NCI-H510A (cell line): ENCODE results near the gene TBL1XR1.

Source experiments
- DNase-seq: peaks from one replicate; lab custom pipeline; 2025; lab: John Stamatoyannopoulos, UW

The TBL1XR1 gene

GRCh38 chr3:177061369-177061768, 135.9 kb downstream of the TBL1XR1 start:
- DNase-seq, result no peak

- no peak for DNase-seq
These were observed 136.8 kb downstream of the TBL1XR1 start for GRCh38 chr3:177060492-177060891.

DNA sequence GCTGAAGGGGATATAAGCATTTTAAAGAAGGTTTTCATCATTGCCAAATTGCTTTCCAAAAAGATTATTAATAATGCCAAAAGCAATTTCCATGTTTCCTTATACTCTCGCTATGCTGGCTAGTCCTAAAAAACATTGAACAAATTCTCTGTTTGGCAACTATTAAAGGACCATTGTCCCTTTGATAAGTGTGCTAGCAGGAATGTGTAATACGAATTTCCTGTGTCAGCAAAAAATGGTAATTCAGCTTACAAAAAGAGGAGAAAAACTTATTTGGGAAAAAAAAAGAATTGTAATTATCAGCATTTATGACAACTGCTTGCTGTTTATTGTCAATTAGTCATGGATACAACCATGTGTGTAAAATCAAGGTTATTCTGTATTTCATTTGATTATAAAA, 138.6 kb downstream of the TBL1XR1 start:
- DNase-seq, result no peak

DNA sequence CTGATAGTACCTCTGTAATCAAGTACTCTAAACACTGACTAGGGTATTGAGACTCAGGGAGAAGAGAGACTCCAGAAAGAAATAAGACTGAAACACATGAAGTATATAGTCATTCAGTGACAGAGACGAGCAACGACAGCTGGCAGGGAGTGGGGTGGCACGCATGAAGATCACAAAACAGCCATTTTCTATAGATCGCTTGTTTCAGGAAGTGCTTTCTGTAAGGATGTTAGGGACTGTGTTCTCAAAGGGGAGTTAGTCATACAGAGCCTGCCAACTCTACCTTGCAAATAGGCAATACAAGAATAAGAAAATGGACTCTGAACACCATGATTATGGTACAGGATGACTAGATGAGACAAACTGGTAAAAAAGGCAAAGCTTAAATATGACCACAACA, 139.5 kb downstream of the TBL1XR1 start:
- DNase-seq, result no peak

- DNase-seq, result no peak
These were observed 140.4 kb downstream of the TBL1XR1 start for GRCh38 chr3:177056927-177057326.

GRCh38 chr3:177055605-177056571, 141.4 kb downstream of the TBL1XR1 start:
- DNase-seq, result no peak

GRCh38 chr3:177053107-177053506, 144.2 kb downstream of the TBL1XR1 start:
- no peak for DNase-seq

DNA sequence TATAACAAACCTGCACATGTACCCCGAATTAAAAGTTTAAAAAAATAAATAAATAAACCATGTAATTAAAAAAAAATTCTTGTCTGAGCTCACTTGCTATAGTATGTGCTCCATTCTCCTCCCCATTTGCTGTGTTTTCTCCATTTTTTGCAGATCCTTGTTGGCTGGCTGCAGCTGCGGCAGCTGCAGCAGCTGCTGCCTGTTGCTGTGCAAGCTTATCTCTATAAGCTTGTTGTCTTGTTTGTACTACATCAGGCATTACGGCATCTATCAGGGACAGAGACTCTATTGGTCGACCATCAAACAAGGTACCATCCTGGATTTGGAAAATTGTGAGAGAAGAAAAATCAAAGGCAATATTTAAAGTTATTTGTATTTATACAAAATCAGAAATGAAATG, 145.9 kb downstream of the TBL1XR1 start:
- peak; percentile 41 for DNase-seq

GRCh38 chr3:177050501-177051237, 146.6 kb downstream of the TBL1XR1 start:
- peak; percentile 17 for DNase-seq

GRCh38 chr3:177045767-177046166, 151.5 kb downstream of the TBL1XR1 start:
- no peak for DNase-seq

GRCh38 chr3:177045222-177045621, 152.1 kb downstream of the TBL1XR1 start:
- DNase-seq, result no peak

GRCh38 chr3:177041730-177042551, 155.3 kb downstream of the TBL1XR1 start:
- DNase-seq, result no peak

GRCh38 chr3:177041021-177041729, 156.1 kb downstream of the TBL1XR1 start:
- peak; percentile 14 for DNase-seq

- DNase-seq, result no peak
These were observed 157.6 kb downstream of the TBL1XR1 start for GRCh38 chr3:177039490-177040274.

DNA sequence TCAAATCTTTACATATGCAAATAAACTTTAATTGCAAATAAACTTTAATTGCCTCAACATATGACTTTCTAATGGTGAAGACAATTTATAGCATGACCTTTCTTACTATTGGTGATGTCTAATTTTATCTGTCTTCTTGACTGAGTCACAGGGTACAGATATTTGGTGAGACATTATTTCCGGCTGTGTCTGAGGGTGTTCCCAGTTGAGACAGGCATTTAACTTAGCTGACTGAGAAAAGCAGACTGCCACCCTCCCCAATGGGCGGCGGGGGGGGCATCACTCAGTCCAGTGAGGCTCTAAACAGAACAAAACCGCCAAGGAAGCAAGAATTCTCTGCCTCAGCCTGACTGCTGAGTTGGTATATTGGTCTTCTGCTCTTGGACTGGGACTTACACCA, 160.0 kb downstream of the TBL1XR1 start:
- no peak for DNase-seq

DNA sequence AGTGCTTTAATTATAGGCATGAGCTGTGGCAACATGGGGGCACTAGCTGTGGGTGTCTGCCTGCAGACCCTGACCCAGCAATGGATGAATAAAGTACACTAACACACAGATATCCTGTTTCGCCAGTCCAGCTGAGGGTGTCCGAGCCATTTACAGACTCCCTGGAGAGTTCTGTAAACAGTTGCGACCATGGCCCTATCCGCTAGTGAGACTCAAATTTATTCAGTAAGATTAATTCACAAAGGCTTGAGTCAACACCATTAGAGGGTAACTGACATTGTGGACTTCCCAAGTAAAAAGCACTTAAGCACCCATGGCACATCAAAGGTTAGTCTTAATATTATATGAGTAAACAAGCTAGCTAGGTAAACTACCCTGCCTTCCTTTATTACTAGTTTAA, 161.6 kb downstream of the TBL1XR1 start:
- peak; percentile 71 for DNase-seq

DNA sequence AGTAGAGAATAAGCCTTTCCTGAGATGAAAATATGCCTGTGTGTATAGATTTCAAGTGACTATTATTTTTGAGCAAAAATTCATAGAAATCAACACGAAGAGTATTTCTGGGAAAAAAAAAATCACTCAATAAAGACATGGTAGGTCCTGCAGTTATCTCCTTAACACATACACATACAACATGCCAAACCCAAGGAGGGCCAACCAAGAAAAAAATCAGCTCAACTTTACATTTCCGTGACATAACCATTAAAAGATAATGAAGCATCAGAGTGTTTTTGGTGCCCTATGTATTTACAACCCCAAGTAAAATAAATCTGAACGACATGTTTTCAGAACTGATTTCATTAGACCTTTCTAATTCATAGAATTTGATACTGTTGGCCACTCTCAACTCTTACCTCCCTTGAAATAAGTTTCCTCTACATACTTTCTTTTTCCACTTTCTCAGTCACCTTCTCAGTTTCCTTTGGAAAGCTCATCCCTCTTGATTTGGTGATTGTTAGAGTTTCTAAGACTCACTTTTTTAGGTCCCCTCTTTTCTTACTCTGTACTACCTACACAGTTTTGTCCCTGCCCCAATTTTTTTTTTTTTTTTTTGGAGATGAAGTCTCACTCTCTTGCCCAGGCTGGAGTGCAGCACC, 162.3 kb downstream of the TBL1XR1 start:
- no peak for DNase-seq

- no peak for DNase-seq
These were observed 170.6 kb downstream of the TBL1XR1 start for GRCh38 chr3:177026505-177027277.

- no peak for DNase-seq
These were observed 181.4 kb downstream of the TBL1XR1 start for GRCh38 chr3:177015881-177016280.
